Mesodermal cell (in vitro differentiated cells): Measurements from ENCODE around the gene TRIM61. TPM values are rescaled to one million over a fixed set of nuclear protein-coding genes. Genes with fewer than 3 reads are reported as not detected.
"Not testable (repeated sequence)": the region's sequence is repeated elsewhere in the genome, so short reads cannot be mapped to it uniquely, and the experiment has no call there.

Experiments
- H3K27ac ChIP-seq: 2 replicates; pipeline ENCODE4 v1.7.0; 2013; ENCODE audit warnings: mild to moderate bottlenecking, low read depth, low read length, moderate library complexity; ENCODE audit not compliant: severe bottlenecking
- H3K36me3 ChIP-seq: 2 replicates; pipeline ENCODE4 v1.7.1; 2013; ENCODE audit warnings: mild to moderate bottlenecking, low read length, moderate library complexity; ENCODE audit not compliant: control insufficient read depth, insufficient read depth
- H3K4me1 ChIP-seq: one replicate; pipeline ENCODE4 v1.7.1; 2013; ENCODE audit warnings: mild to moderate bottlenecking, low read length; ENCODE audit not compliant: insufficient read depth, control insufficient read depth, poor library complexity, severe bottlenecking
- H3K4me3 ChIP-seq: 2 replicates; pipeline ENCODE4 v1.7.0; 2013; ENCODE audit warnings: low read length, control low read depth, mild to moderate bottlenecking; ENCODE audit not compliant: insufficient read depth, poor library complexity, severe bottlenecking; ENCODE audit errors: extremely low read depth
- H3K9me3 ChIP-seq: 2 replicates; pipeline ENCODE4 v1.7.1; 2013; ENCODE audit warnings: mild to moderate bottlenecking, low read length, moderate library complexity; ENCODE audit not compliant: control insufficient read depth
- WGBS, 2 experiments: methylation state at CpG; one replicate each; pipeline ENCODE4 v1.1.5; 2013; ENCODE audit warnings: missing lambda C conversion rate in 2 of 2; ENCODE audit not compliant: insufficient coverage in 2 of 2; 5-methylcytosine and 5-hydroxymethylcytosine counted together
- polyA plus RNA-seq, 2 experiments: library from polyadenylated mRNA; stranded (reverse); fragments of 50-300 nt; gene quantifications; one replicate each; pipeline ENCODE4 v1.2.3, GENCODE V29; 2013

Gene TRIM61
- 0.85 TPM for polyA plus RNA-seq (2013, experiment 1 of 2)
- 1.5 TPM for polyA plus RNA-seq (2013, experiment 2 of 2)

- WGBS, 2 experiments: 76 to 80% methylated on average over 20 to 21 of the region's 27 CpGs
- H3K27ac ChIP-seq: no peak within 1 kb of the TSS
- H3K9me3 ChIP-seq: no peaks in the 10 kb centered on the region
- H3K36me3 ChIP-seq: no peaks in the 10 kb centered on the region
- H3K4me1 ChIP-seq: no peaks in the 10 kb centered on the region
- H3K4me3 ChIP-seq: peak within 1 kb of the TSS; percentile 47
Measured at GRCh38 chr4:164977243-164978164, at the start of gene TRIM61. TSS of gene TRIM61 (minus strand) at chr4:164977657. CDS start at chr4:164970002, 7,655 bp downstream.

- not testable (repeated sequence) for H3K4me3 ChIP-seq, H3K9me3 ChIP-seq, H3K27ac ChIP-seq, H3K36me3 ChIP-seq, H3K4me1 ChIP-seq
- WGBS, 2 experiments: 79 to 80% methylated on average over 2 to 4 of the region's 8 CpGs
Measured at GRCh38 chr4:165025782-165026181, 48.3 kb upstream of the TRIM61 start.

- 88 to 93% methylated on average over 5 to 15 of the region's 30 CpGs for whole genome bisulfite sequencing, 2 experiments
- H3K27ac ChIP-seq, H3K36me3 ChIP-seq, H3K9me3 ChIP-seq, H3K4me1 ChIP-seq, H3K4me3 ChIP-seq: not testable (repeated sequence)
Measured at GRCh38 chr4:165019995-165020394, 42.5 kb upstream of the TRIM61 start.

- no peak overlapping the region for H3K4me3 ChIP-seq
- no peaks in the 10 kb centered on the region for H3K9me3 ChIP-seq
- H3K27ac ChIP-seq: no peak overlapping the region
- WGBS, 2 experiments: 70 to 86% methylated on average over 4 to 5 of the region's 5 CpGs
- H3K36me3 ChIP-seq: no peaks in the 10 kb centered on the region
- no peaks in the 10 kb centered on the region for H3K4me1 ChIP-seq
Measured at GRCh38 chr4:165016971-165017370, 39.5 kb upstream of the TRIM61 start.

GRCh38 chr4:165013691-165014090 lies 36.2 kb upstream of the TRIM61 start:
- no peaks in the 10 kb centered on the region for H3K4me1 ChIP-seq
- H3K4me3 ChIP-seq: no peak overlapping the region
- no peak overlapping the region for H3K27ac ChIP-seq
- H3K36me3 ChIP-seq: no peaks in the 10 kb centered on the region
- H3K9me3 ChIP-seq: no peaks in the 10 kb centered on the region

GRCh38 chr4:165011403-165011802 lies 33.9 kb upstream of the TRIM61 start:
- 94% methylated on average over 3 to 4 of the region's 5 CpGs for WGBS, 2 experiments
- H3K4me1 ChIP-seq: no peaks in the 10 kb centered on the region
- no peaks in the 10 kb centered on the region for H3K36me3 ChIP-seq
- no peak overlapping the region for H3K4me3 ChIP-seq
- no peaks in the 10 kb centered on the region for H3K9me3 ChIP-seq
- H3K27ac ChIP-seq: no peak overlapping the region

- Histone ChIP-seq H3K36me3 (no peaks in the 10 kb centered on the region), H3K4me1 (no peaks in the 10 kb centered on the region), H3K9me3 (no peaks in the 10 kb centered on the region), H3K27ac (no peak overlapping the region), H3K4me3 (no peak overlapping the region)
- 93 to 94% methylated on average over 6 to 7 of the region's 8 CpGs for WGBS, 2 experiments
Measured at GRCh38 chr4:165010991-165011390, 33.5 kb upstream of the TRIM61 start.

- Histone ChIP-seq H3K27ac (no peak overlapping the region), H3K4me3 (no peak overlapping the region), H3K4me1 (no peaks in the 10 kb centered on the region), H3K36me3 (no peaks in the 10 kb centered on the region), H3K9me3 (no peaks in the 10 kb centered on the region)
- 68 to 95% methylated on average over 2 of the region's 2 CpGs for WGBS, 2 experiments
Measured at GRCh38 chr4:165010487-165010886, 33.0 kb upstream of the TRIM61 start.

- H3K4me3 ChIP-seq: no peak overlapping the region
- H3K36me3 ChIP-seq: no peaks in the 10 kb centered on the region
- no peaks in the 10 kb centered on the region for H3K4me1 ChIP-seq
- H3K27ac ChIP-seq: no peak overlapping the region
- 87 to 95% methylated on average over 3 to 4 of the region's 5 CpGs for WGBS, 2 experiments
- H3K9me3 ChIP-seq: no peaks in the 10 kb centered on the region
Measured at GRCh38 chr4:165009493-165010227, 32.2 kb upstream of the TRIM61 start.

GRCh38 chr4:165006886-165007285 lies 29.4 kb upstream of the TRIM61 start:
- Histone ChIP-seq H3K4me1 (no peaks in the 10 kb centered on the region), H3K4me3 (no peak overlapping the region), H3K36me3 (no peaks in the 10 kb centered on the region), H3K9me3 (no peaks in the 10 kb centered on the region), H3K27ac (no peak overlapping the region)
- 83 to 96% methylated on average over 3 to 4 of the region's 5 CpGs for WGBS, 2 experiments

GRCh38 chr4:165006456-165006855 lies 29.0 kb upstream of the TRIM61 start:
- no peak overlapping the region for H3K4me3 ChIP-seq
- H3K27ac ChIP-seq: no peak overlapping the region
- no peaks in the 10 kb centered on the region for H3K36me3 ChIP-seq
- 89 to 91% methylated on average over 9 of the region's 9 CpGs for WGBS, 2 experiments
- H3K4me1 ChIP-seq: no peaks in the 10 kb centered on the region
- no peaks in the 10 kb centered on the region for H3K9me3 ChIP-seq
